ENCODE measurements around the gene VPS13C.

The VPS13C gene, protein sequence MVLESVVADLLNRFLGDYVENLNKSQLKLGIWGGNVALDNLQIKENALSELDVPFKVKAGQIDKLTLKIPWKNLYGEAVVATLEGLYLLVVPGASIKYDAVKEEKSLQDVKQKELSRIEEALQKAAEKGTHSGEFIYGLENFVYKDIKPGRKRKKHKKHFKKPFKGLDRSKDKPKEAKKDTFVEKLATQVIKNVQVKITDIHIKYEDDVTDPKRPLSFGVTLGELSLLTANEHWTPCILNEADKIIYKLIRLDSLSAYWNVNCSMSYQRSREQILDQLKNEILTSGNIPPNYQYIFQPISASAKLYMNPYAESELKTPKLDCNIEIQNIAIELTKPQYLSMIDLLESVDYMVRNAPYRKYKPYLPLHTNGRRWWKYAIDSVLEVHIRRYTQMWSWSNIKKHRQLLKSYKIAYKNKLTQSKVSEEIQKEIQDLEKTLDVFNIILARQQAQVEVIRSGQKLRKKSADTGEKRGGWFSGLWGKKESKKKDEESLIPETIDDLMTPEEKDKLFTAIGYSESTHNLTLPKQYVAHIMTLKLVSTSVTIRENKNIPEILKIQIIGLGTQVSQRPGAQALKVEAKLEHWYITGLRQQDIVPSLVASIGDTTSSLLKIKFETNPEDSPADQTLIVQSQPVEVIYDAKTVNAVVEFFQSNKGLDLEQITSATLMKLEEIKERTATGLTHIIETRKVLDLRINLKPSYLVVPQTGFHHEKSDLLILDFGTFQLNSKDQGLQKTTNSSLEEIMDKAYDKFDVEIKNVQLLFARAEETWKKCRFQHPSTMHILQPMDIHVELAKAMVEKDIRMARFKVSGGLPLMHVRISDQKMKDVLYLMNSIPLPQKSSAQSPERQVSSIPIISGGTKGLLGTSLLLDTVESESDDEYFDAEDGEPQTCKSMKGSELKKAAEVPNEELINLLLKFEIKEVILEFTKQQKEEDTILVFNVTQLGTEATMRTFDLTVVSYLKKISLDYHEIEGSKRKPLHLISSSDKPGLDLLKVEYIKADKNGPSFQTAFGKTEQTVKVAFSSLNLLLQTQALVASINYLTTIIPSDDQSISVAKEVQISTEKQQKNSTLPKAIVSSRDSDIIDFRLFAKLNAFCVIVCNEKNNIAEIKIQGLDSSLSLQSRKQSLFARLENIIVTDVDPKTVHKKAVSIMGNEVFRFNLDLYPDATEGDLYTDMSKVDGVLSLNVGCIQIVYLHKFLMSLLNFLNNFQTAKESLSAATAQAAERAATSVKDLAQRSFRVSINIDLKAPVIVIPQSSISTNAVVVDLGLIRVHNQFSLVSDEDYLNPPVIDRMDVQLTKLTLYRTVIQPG (N-terminal part only)

DNA sequence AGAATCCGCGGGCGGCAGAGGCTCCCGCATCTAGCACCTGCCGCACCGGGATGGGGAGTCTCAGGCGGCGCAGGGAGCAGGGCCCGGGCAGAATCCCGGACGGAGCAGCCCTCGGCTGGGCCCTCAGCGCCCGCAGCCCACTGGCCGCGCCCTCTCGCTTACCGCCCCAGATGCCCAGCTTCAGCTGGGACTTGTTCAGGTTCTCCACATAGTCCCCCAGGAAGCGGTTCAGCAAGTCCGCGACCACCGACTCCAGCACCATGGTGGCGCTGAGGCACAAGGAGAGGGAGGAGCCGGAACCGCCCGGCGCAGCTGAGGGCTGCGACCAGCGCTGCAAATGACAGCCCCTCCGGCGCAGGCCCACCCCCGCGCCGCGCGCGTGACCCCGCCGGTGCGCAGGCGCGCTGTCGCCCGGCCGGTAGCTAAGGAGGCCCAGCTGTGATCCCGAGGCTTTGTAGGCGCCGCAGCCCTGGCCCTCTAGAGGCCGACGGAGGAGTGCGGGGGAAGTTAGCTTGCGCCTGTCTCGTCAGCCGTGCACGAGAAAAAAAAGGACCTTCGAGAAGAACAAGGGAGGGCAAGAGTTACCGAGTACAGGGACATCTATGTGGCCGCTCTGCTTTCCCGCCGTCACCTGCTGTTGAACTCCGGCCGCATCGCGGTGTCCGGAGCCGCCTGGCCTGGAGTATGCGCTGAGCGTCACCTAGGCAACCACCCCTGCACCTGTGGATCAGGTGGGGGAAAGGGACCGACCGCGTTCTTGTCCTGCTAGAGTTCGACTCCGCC lies at the start of gene VPS13C:
TSS of gene VPS13C (minus strand) at position 335 of the 783 bp plus-strand sequence. CDS start at position 262, 73 bp downstream.
- DNase-seq, result peak; percentile 98

DNA sequence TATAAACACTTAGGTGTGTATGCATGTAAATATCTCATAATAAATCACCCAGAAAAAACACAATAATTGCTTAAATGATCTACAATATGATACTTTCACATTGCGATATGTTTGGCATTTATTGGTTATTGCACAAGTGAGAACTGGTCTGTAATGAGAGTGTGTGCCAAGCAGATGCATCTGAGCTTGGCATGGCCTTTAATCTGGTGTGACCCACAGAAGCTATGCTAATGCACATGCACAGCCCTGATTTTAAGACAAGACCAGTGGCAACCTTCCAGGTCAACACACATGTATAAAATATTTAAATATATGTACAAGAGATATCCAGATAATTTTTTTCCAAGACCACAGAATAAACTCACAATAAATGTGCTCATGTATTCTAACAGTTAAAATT lies 49.2 kb upstream of the VPS13C start:
- no peak for DNase-seq

DNA sequence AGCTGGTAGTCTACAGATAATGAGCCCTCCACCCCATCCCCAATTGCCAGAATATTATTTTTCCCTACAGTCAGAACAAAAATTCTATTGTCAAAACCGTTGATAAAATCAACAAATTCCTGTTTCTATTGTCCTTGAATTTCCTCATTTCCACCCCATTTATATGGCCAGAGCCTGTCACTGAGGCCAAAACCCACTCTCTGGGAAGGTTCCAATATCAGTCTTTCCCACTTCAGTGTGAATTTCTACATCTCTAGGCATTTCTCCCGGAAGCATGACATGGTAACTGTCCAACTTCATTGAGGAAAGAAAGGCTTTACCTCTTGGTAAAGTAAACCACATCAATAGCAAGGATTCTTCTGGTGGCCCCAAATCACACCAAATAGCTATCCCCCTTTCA lies 48.2 kb upstream of the VPS13C start:
- DNase-seq, result no peak

DNA sequence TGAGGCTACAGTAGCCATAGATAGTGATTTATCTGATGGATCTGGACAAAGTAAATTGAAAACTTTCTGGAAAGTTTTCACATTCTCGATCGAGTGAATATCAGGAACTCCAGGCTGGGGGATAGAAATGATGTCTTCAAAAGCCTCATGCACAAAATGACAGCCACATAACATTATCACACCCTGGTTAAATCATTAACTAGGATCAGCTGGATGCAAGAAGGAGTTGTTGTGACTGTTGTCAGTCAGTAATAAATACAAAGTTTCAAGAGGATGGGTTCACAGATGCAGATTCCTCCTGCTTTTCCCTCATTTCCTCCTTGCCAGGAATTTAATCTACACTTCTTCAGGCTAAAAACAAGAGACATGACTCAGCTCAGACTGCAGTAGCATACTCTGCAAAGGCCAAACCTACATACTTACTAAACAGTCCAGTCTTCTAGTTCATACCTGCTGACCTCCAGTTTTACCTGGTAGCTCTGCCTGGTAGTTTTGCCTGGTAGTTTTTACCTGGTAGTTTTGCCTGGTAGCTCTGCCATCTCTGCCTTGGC lies 47.4 kb upstream of the VPS13C start:
- no peak for DNase-seq

DNA sequence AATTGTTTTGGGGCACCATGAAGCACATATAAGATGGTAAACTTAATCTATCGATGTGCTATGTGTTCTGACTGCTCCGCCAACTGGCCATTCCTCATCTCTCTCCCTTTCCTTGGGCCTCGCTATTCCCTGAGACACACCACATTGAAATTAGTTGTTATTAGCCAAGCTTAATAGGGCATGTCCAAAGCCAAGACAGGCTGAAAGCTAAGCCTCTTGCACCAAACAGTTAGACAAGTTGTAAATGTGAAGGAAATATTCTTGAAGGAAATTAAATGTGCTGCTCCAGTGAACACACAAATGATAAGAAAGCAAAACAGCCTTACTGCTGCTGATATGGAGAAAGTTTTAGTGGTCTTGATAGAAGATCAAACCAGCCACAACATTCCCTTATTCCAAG lies 45.8 kb upstream of the VPS13C start:
- DNase-seq, result no peak

DNA sequence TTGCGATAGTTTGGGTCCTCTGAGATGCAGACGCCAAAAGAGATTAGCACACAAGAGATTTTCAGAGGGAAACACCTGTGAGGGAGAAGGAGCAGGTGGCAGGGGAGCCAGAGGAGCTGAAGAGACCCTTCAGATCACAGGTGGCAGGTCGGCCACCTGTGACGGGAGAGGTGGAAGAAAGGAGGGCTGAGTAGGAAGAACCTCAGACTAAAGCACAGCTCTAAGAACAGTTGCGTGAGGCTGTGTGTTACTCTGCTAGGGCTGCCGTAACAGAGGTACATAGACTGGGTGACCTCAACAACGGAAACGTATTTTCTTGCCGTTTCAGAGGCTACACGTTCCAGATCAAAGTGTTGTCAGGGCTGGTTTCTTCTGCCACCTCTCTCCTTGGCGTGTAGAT lies 45.0 kb upstream of the VPS13C start:
- peak; percentile 81 for DNase-seq

DNA sequence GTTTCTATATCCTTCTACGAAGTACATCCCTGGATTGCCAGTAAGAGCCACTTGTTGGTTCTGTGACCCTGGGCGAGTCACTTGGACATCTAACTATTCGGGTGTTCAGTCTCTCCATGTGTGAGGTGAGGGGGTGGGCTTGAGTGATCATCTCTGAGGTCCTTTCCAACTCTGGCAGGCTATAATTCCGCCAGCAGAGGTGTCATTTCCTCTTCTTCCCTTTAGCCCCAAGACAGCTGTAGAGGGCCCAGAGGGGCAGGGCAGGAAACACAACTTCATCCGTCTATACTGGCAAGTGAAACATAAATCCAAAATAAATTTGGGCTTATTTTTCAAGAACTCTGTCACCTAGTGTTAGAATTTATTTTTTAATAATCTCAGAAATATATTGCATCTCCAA lies 44.6 kb upstream of the VPS13C start:
- DNase-seq, result peak; percentile 71

DNA sequence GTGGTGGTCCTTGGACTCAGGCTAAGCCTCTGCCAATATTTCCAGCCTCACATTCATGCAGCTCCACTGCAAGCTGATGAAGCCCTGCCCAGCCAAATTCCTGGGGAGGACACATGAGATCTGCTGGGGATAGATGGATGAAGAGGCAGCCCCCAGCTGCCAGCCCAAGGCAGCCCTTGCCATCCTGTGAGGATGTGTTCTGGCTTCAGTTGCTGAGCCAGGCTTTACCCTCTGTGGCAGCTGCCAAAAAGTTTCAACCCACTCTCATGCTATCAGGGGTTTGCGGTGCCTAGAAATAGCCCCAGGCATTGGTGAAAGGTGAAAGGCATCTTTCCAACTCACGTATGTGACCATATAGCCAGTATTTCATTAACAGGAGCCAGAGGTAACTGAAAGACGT lies 44.2 kb upstream of the VPS13C start:
- DNase-seq, result peak; percentile 77

DNA sequence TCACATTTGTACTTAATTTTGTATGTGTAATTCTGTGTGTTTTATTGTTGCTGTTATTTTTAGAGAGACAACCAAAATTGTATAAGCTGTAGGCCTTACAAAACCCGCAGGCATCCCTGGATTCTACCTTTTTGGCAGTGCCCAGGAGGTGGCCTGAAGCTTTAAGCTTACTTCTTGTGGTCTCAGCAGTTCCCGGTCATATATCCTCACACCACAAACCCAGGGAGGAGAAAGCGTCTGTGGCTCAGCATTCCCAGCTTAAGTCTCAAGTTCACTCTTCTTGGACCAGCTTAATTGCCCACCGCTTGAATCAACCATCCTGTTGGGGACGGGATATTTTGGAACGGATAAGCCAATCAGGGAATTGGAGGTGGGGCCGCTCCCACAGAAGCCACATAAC lies 43.2 kb upstream of the VPS13C start:
- DNase-seq, result no peak

DNA sequence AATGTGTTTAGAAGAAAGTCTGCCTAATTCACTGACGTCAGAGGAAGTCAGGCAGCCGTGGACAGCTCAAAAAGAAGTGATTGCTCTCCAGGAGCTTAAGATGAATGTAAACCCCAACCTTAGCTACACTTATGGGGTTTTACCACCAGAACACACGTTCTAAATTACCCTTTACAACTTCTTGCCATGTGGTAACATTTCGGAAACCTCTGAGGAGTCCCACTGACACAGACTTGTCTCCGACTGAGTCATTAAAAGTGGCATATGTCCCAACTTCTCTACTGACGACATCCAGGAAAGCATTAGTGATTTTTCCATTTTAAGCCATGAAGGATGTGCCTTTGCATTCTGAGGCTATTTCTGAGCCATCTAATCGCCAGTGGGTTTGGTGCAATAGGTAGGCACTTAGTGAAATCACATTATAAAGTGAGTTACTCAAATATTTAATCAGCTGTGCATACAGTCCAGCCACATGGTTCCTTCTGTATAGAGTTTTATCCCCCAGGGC lies 38.9 kb upstream of the VPS13C start:
- DNase-seq, result no peak

DNA sequence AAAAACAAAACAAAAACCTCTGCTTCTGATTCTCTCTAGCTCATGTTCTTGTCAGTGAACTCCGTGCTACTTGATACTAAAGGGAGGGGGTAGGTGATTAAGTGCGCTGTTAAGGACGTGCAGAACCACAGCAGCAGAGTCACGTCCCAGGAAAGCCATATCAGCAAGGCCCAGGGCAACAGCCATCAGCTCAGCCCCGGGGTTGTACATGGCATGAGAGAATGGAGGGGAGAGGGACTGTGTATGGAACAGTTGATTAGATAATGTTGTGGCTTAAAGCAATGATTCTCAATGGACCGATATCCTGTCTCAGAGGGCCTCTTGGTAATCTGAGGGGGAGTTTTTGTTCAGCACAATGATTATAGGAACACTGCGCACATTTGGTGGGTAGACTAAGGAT lies 34.1 kb upstream of the VPS13C start:
- DNase-seq, result no peak

DNA sequence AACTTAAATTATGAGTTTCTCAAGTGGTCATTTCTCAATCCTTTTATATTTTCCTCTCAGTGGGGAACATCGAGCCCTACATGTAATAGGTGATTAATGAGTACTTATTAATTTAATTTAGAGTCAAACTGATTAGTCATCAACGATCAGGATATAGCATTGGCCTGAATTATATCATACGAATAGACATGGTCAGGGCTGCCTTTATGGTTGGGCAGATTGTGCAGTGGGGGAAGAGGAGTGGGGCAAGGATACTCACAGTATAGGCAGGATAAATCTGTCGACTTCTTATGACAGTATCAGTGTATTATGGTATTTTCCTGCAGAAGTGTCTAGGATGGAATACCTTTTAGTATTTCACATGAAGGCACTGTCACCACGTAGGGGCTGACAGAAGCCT lies 33.6 kb upstream of the VPS13C start:
- DNase-seq, result no peak

DNA sequence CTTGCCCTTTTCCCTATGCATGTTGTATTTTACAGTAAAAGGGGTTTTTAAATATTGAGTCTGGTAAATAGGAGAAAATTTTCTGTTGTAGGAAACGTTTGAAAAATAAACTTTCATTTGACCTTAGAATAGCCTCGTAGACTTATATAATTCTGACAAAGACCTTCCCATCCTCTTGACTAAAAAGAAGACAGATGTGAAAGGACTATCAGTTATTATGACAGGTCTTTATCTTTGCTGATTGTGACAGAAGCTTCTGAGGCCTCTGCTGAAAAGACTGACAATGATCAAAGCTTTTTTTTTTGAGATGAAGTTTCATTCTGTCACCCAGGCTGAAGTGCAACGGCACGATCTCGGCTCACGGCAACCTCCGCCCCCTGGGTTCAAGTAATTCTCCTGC lies 30.7 kb upstream of the VPS13C start:
- no peak for DNase-seq

DNA sequence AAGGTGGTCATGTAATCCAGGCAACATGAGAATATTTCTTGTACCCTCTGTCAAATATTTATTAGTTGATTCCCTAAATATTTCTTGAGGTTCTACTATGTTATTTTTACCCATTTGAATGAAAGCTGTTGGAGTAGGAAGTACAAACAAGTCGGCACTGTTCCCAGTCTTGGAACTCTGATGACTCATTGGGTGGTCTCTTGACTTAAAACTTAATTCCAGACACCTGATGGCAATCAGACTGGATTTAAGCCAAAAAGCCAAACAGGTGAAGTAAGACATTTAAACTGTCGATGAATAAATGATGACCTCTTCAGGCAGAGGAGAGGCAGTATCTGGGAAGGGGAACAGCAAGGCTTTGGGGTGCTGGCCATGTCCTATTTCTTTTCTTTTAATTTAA lies 29.4 kb upstream of the VPS13C start:
- no peak for DNase-seq

DNA sequence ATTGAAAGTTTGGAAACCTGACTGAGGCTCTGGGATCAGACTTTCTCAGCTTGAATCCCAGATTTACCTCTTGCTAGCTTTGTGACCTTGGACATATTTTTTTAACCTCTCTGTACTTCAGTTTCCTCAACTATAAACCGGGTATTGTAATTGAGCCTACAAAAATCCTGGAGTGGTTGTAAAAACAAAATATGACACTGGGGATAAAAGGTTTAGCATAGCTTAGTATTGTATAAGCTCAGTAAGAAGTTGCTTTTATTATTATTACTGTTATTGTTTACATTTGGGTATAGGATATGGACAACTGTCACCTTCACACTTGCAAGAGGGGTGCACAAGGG lies 28.1 kb upstream of the VPS13C start:
- no peak for DNase-seq

DNA sequence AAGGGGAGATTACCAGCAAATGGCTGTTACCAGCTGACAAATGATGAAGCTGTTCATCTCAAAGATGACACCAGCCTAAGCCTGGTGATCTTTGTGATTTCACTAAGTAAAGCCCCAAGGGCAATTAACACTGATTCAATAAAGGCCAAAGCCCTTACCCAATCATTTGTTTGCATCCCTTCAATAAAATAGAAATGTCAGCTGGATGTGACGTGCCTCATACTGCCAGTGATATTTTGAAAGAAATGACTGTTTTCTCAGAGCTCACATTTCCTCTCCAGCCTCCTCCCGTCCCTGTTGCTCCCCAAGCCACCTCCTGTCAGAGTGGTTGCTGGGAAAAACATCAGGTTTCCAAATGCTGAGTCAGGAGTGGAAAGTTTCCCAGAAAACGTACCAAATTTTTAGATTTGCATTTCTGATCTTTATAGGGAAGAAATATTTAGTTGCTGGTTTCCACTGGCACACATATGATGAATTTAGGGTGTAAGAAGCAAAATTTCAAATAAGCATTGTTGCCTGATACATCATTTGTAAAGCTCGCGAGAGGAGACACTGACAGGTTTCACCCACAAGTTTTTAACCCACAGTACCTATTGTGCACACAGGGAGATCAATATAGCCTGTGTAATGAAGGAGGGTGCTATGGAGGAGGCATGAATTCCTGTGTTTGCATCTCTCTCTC lies 27.6 kb upstream of the VPS13C start:
- no peak for DNase-seq

DNA sequence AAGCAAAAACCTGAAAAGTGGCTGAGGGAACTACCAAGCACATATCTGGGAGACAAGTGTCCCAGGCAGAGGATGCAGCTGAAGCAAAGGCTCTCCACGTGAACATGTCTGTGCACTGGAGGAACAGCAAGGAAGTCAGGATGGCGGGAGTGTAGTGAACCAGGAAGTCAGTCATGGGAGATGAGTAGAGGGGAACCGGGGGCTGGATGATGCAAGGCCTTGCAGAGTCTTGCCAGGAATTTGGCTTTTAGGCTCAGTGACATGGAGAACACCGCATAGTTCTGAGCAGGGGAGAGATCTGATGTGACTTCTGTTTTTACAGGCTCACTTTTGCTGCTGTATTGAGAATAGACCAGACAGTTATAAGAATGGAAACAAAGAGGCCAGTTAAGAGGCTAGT lies 25.5 kb upstream of the VPS13C start:
- no peak for DNase-seq

DNA sequence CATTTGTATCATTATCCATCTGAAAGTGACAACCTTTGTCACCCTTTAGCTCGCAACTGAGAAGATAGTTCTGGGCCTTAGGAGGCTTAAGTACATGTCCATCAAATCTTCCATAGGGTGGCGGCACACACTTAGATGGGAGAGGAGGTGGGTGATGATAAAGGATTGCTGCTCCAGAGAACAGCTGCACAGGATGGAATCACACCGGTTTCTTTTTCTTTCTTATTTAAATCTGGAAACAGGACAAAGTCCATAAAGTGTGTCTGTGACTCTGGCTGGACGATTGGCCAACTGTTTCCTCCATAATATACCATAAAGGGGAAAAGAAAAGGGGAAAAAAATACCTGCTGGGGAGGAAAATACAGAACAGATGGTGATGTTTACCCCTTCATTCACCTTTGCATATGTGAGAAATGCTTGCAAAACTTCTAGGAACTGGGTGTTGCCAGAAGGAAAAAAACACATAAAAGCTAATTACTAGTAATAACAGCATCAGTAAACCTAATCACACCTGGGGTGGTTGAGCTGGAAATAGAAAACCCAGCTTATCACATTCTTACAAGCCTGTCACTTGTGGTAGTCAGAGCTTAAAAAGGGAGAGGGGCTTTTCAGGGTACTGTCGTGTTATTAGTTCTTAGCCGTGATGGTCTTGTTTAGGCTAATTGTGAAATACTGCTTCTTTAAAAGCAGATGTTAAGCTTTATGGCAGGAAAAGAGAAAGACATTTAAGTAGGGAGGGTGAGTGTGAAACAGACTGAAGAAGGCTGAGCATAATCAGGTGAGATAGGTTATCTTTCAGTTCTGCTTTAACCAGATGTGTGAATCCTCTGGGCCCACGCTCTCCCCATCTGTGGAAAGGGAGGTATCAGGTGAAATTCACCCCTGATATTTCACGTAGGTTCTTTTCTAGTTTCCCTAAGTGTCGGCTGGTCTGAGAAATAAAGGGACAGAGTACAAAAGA lies 23.2 kb upstream of the VPS13C start:
- DNase-seq, result peak; percentile 25

DNA sequence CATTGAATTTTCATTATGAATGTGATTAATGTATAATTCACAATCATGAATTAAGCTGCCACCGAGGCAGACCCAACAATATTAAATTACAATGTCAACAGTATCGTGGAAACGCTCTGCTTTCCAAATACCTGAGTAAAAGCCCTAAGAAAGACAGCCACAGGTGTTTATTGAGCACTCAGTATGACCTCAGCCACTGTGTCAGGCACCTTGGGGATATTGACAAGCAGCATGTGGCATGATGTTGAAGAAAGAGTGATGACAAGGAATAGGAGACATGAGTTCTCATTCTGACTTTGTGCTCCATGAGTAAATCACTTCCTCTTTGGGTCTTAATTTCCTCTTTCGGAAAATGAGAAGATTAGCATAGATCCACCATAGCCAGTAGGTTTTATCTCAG lies 19.3 kb upstream of the VPS13C start:
- no peak for DNase-seq

Data from RPMI8226 (cell line).